K562 (cell line): ENCODE data around the gene PPP1CA. TPM values are rescaled to one million over a fixed set of nuclear protein-coding genes. Genes with fewer than 3 reads are reported as not detected.

Experiments
- ARID2 ChIP-seq: fragments of 450-650 bp; IDR thresholded peaks from 2 replicates; pipeline ENCODE4 v1.6.1; 2017; ENCODE audit warnings: antibody characterized with exemption, mild to moderate bottlenecking
- ATF7 ChIP-seq: fragments of 450-650 bp; IDR thresholded peaks from 2 replicates; pipeline ENCODE4 v1.7.1; 2014; ENCODE audit warnings: mild to moderate bottlenecking, moderate library complexity
- JUN ChIP-seq, 2 experiments: sonication (generic) in 1 of 2; formaldehyde crosslinking in 1 of 2; IDR thresholded peaks; 2 replicates each; pipeline versions ENCODE4 v1.6.1 to v1.8.0; 2012 to 2022; ENCODE audit warnings: borderline replicate concordance in 2 of 2, mild to moderate bottlenecking in 2 of 2, improper control_type of control experiment in 1 of 2, low read depth in 1 of 2, low read length in 1 of 2, missing genetic modification reagents in 1 of 2
- MCM3 ChIP-seq: fragments of 450-650 bp; IDR thresholded peaks from 2 replicates; pipeline ENCODE4 v1.6.1; 2016
- PURB ChIP-seq: sonication (generic); formaldehyde crosslinking; IDR thresholded peaks from 2 replicates; pipeline ENCODE4 v1.9.0; 2021; ENCODE audit warnings: low read depth, mild to moderate bottlenecking, missing genetic modification reagents
- SAFB ChIP-seq: fragments of 200-400 bp; formaldehyde crosslinking; IDR thresholded peaks from 2 replicates; pipeline ENCODE4 v1.6.1; 2017; ENCODE audit warnings: low read depth, low read length, borderline replicate concordance
- ZNF23 ChIP-seq: fragments of 250-450 bp; sonication (Bioruptor Pico); IDR thresholded peaks from 2 replicates; pipeline ENCODE4 v1.4.0; 2020; ENCODE audit warnings: mild to moderate bottlenecking
- ZNF431 ChIP-seq: sonication (generic); formaldehyde crosslinking; IDR thresholded peaks from 2 replicates; pipeline ENCODE4 v1.8.0; 2022; ENCODE audit warnings: mild to moderate bottlenecking, missing genetic modification reagents
- polyA plus RNA-seq, 8 experiments: library from polyadenylated mRNA; depleted of rRNA in 4 of 8; stranded (reverse) in 5 of 8; unstranded in 3 of 8; fragments of >200 nt; fragmentation: Nextera tagmentation in 2 of 8; fragmentation: Illumina TruSeq in 1 of 8; extraction: Ambion mirVana in 2 of 8; extraction: Trizol in 1 of 8; gene quantifications; 2 replicates each; pipeline versions ENCODE4 v1.2.1 to v1.2.3, GENCODE V29; 2011 to 2014; ENCODE audit warnings: inconsistent platforms in 1 of 8, missing spikeins in 1 of 8
- total RNA-seq, 7 experiments: library from RNA; depleted of rRNA in 6 of 7; stranded (reverse); fragments of >200 nt in 6 of 7; fragmentation: Illumina TruSeq in 2 of 7; extraction: Trizol in 2 of 7; gene quantifications; 2 replicates each; pipeline versions ENCODE4 v1.2.1 to v1.2.3, GENCODE V29; 2011 to 2021; ENCODE audit warnings: low replicate concordance in 1 of 7
- TF ChIP-seq, protein P1 (sequence below): fragments of 250-450 bp; sonication (Bioruptor Pico); IDR thresholded peaks from 2 replicates; pipeline ENCODE4 v1.8.0; 2022; ENCODE audit warnings: moderate library complexity, mild to moderate bottlenecking, inconsistent platforms
- TF ChIP-seq, protein P2 (sequence below): IDR thresholded peaks from 2 replicates; pipeline ENCODE4 v1.6.1; 2014; ENCODE audit warnings: antibody characterized with exemption
- TF ChIP-seq, protein P3 (sequence below): fragments of 250-450 bp; sonication (Bioruptor Pico); IDR thresholded peaks from 2 replicates; pipeline ENCODE4 v1.8.0; 2022; ENCODE audit warnings: inconsistent platforms

The PPP1CA gene
- total and polyA plus RNA-seq, 9 of the 15 experiments (the other 6 are each of a cell fraction or from before 2014, with no cell fraction given): 18.2 to 242 (median 188) TPM

DNA sequence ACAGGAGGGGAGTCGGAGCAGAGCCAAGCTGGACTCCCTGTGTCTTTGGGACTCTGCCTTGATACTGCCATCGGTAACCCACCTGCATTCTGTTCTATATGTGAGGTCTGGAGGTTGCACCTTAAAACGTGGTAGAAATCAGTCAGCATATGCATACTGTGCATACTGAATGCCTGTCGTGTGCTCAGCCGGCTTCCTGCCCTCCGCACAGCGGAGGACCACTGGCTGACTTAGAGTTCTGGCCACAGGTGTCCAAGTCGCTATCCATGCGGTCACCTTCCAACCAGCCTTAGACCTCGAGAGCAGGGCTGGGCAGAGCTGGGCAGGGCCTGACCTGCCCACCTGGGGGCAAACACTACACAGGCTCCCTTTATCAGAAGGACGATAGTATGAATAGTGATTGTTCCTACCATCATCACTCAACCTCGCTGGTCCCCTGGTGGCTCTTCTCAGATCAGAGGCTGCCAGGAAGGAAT, 6.1 kb upstream of the PPP1CA start (continued):
- TF ChIP-seq, protein P1, sequence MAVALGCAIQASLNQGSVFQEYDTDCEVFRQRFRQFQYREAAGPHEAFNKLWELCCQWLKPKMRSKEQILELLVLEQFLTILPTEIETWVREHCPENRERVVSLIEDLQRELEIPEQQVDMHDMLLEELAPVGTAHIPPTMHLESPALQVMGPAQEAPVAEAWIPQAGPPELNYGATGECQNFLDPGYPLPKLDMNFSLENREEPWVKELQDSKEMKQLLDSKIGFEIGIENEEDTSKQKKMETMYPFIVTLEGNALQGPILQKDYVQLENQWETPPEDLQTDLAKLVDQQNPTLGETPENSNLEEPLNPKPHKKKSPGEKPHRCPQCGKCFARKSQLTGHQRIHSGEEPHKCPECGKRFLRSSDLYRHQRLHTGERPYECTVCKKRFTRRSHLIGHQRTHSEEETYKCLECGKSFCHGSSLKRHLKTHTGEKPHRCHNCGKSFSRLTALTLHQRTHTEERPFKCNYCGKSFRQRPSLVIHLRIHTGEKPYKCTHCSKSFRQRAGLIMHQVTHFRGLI (CRISPR knock-in tag): no peak
- no peak for TF ChIP-seq SAFB
- TF ChIP-seq ATF7: no peak
- no peak for TF ChIP-seq ZNF23 (CRISPR knock-in tag)
- TF ChIP-seq, protein P2, sequence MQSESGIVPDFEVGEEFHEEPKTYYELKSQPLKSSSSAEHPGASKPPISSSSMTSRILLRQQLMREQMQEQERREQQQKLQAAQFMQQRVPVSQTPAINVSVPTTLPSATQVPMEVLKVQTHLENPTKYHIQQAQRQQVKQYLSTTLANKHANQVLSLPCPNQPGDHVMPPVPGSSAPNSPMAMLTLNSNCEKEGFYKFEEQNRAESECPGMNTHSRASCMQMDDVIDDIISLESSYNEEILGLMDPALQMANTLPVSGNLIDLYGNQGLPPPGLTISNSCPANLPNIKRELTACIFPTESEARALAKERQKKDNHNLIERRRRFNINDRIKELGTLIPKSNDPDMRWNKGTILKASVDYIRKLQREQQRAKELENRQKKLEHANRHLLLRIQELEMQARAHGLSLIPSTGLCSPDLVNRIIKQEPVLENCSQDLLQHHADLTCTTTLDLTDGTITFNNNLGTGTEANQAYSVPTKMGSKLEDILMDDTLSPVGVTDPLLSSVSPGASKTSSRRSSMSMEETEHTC: no peak
- TF ChIP-seq PURB: no peak
- no peak for TF ChIP-seq JUN (IDR thresholded peaks at IDR 0.05; ENCODE audit: borderline replicate concordance, low read depth, low read length)
- TF ChIP-seq JUN (CRISPR knock-in tag; IDR thresholded peaks at IDR 0.05; ENCODE audit: borderline replicate concordance): no peak
- TF ChIP-seq MCM3: no peak
- no peak for TF ChIP-seq ARID2
- TF ChIP-seq, protein P3, sequence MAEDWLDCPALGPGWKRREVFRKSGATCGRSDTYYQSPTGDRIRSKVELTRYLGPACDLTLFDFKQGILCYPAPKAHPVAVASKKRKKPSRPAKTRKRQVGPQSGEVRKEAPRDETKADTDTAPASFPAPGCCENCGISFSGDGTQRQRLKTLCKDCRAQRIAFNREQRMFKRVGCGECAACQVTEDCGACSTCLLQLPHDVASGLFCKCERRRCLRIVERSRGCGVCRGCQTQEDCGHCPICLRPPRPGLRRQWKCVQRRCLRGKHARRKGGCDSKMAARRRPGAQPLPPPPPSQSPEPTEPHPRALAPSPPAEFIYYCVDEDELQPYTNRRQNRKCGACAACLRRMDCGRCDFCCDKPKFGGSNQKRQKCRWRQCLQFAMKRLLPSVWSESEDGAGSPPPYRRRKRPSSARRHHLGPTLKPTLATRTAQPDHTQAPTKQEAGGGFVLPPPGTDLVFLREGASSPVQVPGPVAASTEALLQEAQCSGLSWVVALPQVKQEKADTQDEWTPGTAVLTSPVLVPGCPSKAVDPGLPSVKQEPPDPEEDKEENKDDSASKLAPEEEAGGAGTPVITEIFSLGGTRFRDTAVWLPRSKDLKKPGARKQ (CRISPR knock-in tag): no peak
- TF ChIP-seq ZNF431 (CRISPR knock-in tag): no peak
- TF ChIP-seq, all 486 proteins: peak for 0
